ENCODE measurements around the gene ABHD14A.
A peak's percentile ranks its signal among the peaks of the same experiment; 100 is the strongest.

The ABHD14A gene

GRCh38 chr3:52022323-52023100 lies 47.6 kb downstream of the ABHD14A start:
- no peaks in the 10 kb centered on the region for H3K9me3 Mint-ChIP-seq
- DNase-seq (ENCODE audit: low spot score in 2 of 2) (no peak), ATAC-seq (no peak)
- H3K4me1 Mint-ChIP-seq = peaks cover 17% of the 10 kb centered on the region
- no peaks in the 10 kb centered on the region for H3K36me3 Mint-ChIP-seq
- H3K4me3 Mint-ChIP-seq = no peak overlapping the region
- H3K27ac Mint-ChIP-seq = peak overlapping the region; percentile 71

- Mint-ChIP-seq H3K27ac (peak overlapping the region; percentile 5), H3K9me3 (no peaks in the 10 kb centered on the region), H3K4me3 (no peak overlapping the region), H3K4me1 (peaks cover 17% of the 10 kb centered on the region), H3K36me3 (no peaks in the 10 kb centered on the region)
- ATAC-seq (no peak), DNase-seq (ENCODE audit: low spot score in 2 of 2) (no peak)
Observed at GRCh38 chr3:52023101-52023770, 48.4 kb downstream of the ABHD14A start.

- peak overlapping the region; percentile 5 for H3K27ac Mint-ChIP-seq
- no peaks in the 10 kb centered on the region for H3K9me3 Mint-ChIP-seq
Observed at GRCh38 chr3:52023860-52024764, 49.2 kb downstream of the ABHD14A start.

GRCh38 chr3:52024765-52025452 lies 50.0 kb downstream of the ABHD14A start:
- Mint-ChIP-seq H3K9me3 (no peaks in the 10 kb centered on the region), H3K36me3 (no peaks in the 10 kb centered on the region), H3K4me1 (peaks cover 17% of the 10 kb centered on the region), H3K4me3 (no peak overlapping the region), H3K27ac (peak overlapping the region; percentile 5)
- no peak for ATAC-seq
- no peak for DNase-seq (ENCODE audit: low spot score in 2 of 2)

More at GRCh38 chr3:52023860-52024764, 49.2 kb downstream of the ABHD14A start:
- Mint-ChIP-seq H3K4me1 (peaks cover 17% of the 10 kb centered on the region), H3K4me3 (no peak overlapping the region), H3K36me3 (no peaks in the 10 kb centered on the region)
- DNase-seq (ENCODE audit: low spot score in 2 of 2) = no peak
- ATAC-seq = no peak

GRCh38 chr3:52025453-52025852 lies 50.6 kb downstream of the ABHD14A start:
- ATAC-seq = no peak
- no peaks in the 10 kb centered on the region for H3K36me3 Mint-ChIP-seq
- no peaks in the 10 kb centered on the region for H3K9me3 Mint-ChIP-seq
- DNase-seq (ENCODE audit: low spot score in 2 of 2) = no peak
- peak overlapping the region; percentile 2 for H3K27ac Mint-ChIP-seq
- peaks cover 17% of the 10 kb centered on the region for H3K4me1 Mint-ChIP-seq
- no peak overlapping the region for H3K4me3 Mint-ChIP-seq

GRCh38 chr3:52026041-52026440 lies 51.2 kb downstream of the ABHD14A start:
- DNase-seq (ENCODE audit: low spot score in 2 of 2) (no peak), ATAC-seq (no peak)
- H3K4me1 Mint-ChIP-seq = peaks cover 17% of the 10 kb centered on the region
- H3K4me3 Mint-ChIP-seq = no peak overlapping the region
- no peaks in the 10 kb centered on the region for H3K36me3 Mint-ChIP-seq
- H3K9me3 Mint-ChIP-seq = no peaks in the 10 kb centered on the region
- H3K27ac Mint-ChIP-seq = peak overlapping the region; percentile 2

GRCh38 chr3:52028572-52028971 lies 53.7 kb downstream of the ABHD14A start:
- no peaks in the 10 kb centered on the region for H3K9me3 Mint-ChIP-seq
- DNase-seq (ENCODE audit: low spot score in 2 of 2) (no peak), ATAC-seq (no peak)
- no peaks in the 10 kb centered on the region for H3K36me3 Mint-ChIP-seq
- no peak overlapping the region for H3K27ac Mint-ChIP-seq
- H3K4me1 Mint-ChIP-seq = peaks cover 23% of the 10 kb centered on the region
- no peak overlapping the region for H3K4me3 Mint-ChIP-seq

GRCh38 chr3:52029053-52029452 lies 54.2 kb downstream of the ABHD14A start:
- H3K4me1 Mint-ChIP-seq = peaks cover 23% of the 10 kb centered on the region
- DNase-seq (ENCODE audit: low spot score in 2 of 2) = no peak
- H3K36me3 Mint-ChIP-seq = no peaks in the 10 kb centered on the region
- ATAC-seq = no peak
- H3K9me3 Mint-ChIP-seq = no peaks in the 10 kb centered on the region
- no peak overlapping the region for H3K27ac Mint-ChIP-seq
- H3K4me3 Mint-ChIP-seq = no peak overlapping the region

- H3K4me1 Mint-ChIP-seq = peaks cover 23% of the 10 kb centered on the region
- no peaks in the 10 kb centered on the region for H3K36me3 Mint-ChIP-seq
- H3K9me3 Mint-ChIP-seq = no peaks in the 10 kb centered on the region
- ATAC-seq = no peak
- DNase-seq (ENCODE audit: low spot score in 2 of 2) = no peak
- H3K27ac Mint-ChIP-seq = peak overlapping the region; percentile 66
- H3K4me3 Mint-ChIP-seq = no peak overlapping the region
Observed at GRCh38 chr3:52029535-52029934, 54.7 kb downstream of the ABHD14A start.
